ENCODE results near the gene SEMA6B. TPM values are rescaled to one million over a fixed set of nuclear protein-coding genes. Genes with fewer than 3 reads are reported as not detected.

SEMA6B gene
- total RNA-seq, 2 donors from 2014 or later = 3.9 to 10.8 TPM

DNA sequence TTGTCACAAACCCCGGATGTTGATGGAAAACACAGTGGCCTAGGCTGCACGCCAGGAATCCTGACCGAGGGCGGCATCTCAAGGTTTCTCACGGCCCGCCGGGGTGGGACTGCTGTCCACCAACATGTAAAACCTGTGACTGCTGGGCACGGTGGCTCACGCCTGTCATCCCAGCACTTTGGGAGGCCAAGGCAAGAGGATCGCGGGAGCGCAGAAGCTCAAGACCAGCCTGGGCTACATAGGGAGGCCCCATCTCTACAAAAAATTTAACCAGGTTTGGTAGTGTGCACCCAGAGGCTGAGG lies 52.4 kb downstream of the SEMA6B start:
- H3K4me3 ChIP-seq = no peak overlapping the region
- H3K27ac ChIP-seq = no peak overlapping the region
- H3K4me1 ChIP-seq = peaks cover 0 to 9% of the 10 kb centered on the region in 2 donors
- no peaks in the 10 kb centered on the region for H3K9me3 ChIP-seq
- peaks cover 65% of the 10 kb centered on the region for H3K36me3 ChIP-seq
- TF ChIP-seq, protein P1, sequence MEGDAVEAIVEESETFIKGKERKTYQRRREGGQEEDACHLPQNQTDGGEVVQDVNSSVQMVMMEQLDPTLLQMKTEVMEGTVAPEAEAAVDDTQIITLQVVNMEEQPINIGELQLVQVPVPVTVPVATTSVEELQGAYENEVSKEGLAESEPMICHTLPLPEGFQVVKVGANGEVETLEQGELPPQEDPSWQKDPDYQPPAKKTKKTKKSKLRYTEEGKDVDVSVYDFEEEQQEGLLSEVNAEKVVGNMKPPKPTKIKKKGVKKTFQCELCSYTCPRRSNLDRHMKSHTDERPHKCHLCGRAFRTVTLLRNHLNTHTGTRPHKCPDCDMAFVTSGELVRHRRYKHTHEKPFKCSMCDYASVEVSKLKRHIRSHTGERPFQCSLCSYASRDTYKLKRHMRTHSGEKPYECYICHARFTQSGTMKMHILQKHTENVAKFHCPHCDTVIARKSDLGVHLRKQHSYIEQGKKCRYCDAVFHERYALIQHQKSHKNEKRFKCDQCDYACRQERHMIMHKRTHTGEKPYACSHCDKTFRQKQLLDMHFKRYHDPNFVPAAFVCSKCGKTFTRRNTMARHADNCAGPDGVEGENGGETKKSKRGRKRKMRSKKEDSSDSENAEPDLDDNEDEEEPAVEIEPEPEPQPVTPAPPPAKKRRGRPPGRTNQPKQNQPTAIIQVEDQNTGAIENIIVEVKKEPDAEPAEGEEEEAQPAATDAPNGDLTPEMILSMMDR (IDR thresholded peaks at IDR 0.05) = no peak
- no peaks in the 10 kb centered on the region for H3K27me3 ChIP-seq
- no peak for DNase-seq (ENCODE audit: low spot score)

GRCh38 chr19:4506449-4507149 lies 52.9 kb downstream of the SEMA6B start:
- Histone ChIP-seq H3K4me3 (no peak overlapping the region), H3K27ac (no peak overlapping the region), H3K4me1 (peaks cover 0 to 9% of the 10 kb centered on the region in 2 donors), H3K36me3 (peaks cover 70% of the 10 kb centered on the region), H3K9me3 (no peaks in the 10 kb centered on the region), H3K27me3 (no peaks in the 10 kb centered on the region)
- DNase-seq (ENCODE audit: low spot score) = no peak
- TF ChIP-seq, protein P1 (IDR thresholded peaks at IDR 0.05) = no peak

GRCh38 chr19:4505570-4506448 lies 53.7 kb downstream of the SEMA6B start:
- Histone ChIP-seq H3K9me3 (no peaks in the 10 kb centered on the region), H3K27me3 (no peaks in the 10 kb centered on the region), H3K27ac (no peak overlapping the region), H3K4me3 (no peak overlapping the region), H3K4me1 (peaks cover 0 to 9% of the 10 kb centered on the region in 2 donors), H3K36me3 (peaks cover 78% of the 10 kb centered on the region)
- no peak for DNase-seq (ENCODE audit: low spot score)
- TF ChIP-seq, protein P1 (IDR thresholded peaks at IDR 0.05) = no peak

DNA sequence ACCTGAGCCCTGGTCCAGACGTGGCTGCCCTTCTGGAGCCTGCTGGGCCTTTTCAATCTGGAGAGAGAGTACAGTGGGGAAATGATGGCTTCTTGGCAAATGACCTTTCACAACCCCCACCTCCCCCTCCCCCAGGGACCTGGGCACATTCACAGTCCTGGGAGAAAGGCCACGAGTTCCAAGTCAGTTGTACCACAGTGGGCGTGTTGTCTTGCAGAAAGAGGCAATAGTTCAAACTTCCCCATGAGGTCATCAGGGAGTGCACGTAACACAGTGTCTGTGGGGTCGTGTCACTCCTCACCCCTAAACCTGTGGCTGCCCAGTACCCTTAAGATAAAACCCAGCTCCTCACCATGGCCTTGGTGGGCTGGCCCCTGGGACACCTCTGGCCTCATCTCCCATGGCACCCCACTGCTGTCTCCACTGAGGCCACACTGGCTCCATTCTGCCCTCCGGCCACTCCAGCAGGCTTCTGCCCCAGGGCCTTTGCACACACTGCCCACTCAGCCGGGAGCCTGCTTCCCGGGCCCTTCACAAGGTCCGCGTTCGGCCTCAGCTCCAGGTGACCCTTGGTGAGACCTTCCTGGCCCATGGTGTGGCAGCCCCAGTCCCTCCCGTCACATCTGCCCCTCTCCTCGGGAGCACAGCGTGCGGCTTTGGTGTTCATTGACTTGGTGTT lies 54.5 kb downstream of the SEMA6B start:
- H3K4me3 ChIP-seq = no peak overlapping the region
- TF ChIP-seq, protein P1 (IDR thresholded peaks at IDR 0.05) = no peak
- no peaks in the 10 kb centered on the region for H3K9me3 ChIP-seq
- peaks cover 0 to 9% of the 10 kb centered on the region in 2 donors for H3K4me1 ChIP-seq
- no peaks in the 10 kb centered on the region for H3K27me3 ChIP-seq
- no peak overlapping the region for H3K27ac ChIP-seq
- no peak for DNase-seq (ENCODE audit: low spot score)
- peaks cover 82% of the 10 kb centered on the region for H3K36me3 ChIP-seq

DNA sequence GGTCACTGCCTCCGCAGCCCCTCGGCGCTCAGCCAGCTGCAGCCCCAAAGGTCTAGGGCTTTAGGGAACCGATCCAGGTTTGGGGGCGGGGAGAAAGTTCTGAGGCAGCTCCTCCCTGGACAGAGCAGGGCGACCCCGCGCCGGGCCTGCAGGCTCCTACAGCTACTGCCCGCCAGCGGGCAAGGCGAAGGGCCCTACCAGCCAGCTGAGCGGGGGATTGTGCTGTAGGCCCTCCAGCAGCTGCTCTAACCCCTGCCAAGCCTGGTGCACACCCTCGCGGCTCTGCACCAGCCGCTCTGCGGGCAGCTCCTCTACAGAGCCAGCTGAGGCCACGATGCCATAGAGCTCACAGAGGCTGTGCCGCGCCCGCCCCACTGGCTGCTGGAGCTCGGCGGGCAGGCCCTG lies 55.2 kb downstream of the SEMA6B start:
- DNase-seq (ENCODE audit: low spot score) = no peak
- Histone ChIP-seq H3K4me3 (no peak overlapping the region), H3K9me3 (no peaks in the 10 kb centered on the region), H3K27ac (no peak overlapping the region), H3K36me3 (peaks cover 90% of the 10 kb centered on the region), H3K27me3 (no peaks in the 10 kb centered on the region), H3K4me1 (peaks cover 0 to 9% of the 10 kb centered on the region in 2 donors)
- TF ChIP-seq, protein P1 (IDR thresholded peaks at IDR 0.05) = no peak

All from right atrium auricular region (tissue), 2 donors.